ENCODE results near the gene DUSP15.
"Not testable (repeated sequence)": the region's sequence is repeated elsewhere in the genome, so short reads cannot be mapped to it uniquely, and the experiment has no call there.

Gene DUSP15

DNA sequence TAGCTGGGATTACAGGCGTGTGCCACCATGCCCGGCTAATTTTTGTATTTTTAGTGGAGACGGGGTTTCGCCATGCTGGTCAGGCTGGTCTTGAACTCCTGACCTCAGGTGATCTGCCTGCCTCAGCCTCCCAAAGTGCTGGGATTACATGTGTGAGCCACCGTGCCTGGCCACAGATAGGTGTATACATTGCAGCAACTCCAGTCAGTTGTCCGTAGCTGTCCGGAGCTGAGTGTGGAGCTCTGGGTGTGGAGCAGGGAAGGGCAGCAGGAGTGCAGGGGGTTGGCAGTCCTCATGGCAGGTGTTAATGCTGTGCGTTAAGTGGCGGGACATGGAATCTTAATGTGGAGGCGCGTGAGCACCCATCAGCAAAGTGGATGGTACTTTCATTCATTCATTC, 42.3 kb downstream of the DUSP15 start:
- H3K4me3 ChIP-seq (ENCODE audit: low read depth, low read length); DNase-seq (ENCODE audit: low read depth): not testable (repeated sequence)

DNA sequence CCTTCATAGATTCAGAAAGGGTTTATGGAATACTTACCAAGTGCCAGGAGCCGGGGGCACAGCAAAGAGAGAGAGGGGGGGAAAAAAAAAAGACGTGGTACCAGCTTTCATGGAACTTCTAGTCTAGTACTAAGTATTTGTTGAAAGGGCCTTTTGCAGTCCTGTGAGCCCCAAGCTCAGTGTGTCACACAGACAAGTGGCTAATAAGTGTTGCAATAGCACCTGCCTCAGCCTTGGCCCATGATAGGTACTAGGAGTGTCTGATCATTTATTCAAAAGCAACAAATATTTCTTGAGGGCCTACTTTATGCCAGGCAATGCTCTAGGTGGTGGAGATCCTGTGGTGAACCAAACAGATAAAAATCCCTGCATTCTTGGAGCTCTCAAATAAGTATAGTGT, 43.3 kb downstream of the DUSP15 start:
- no peak overlapping the region for H3K4me3 ChIP-seq (ENCODE audit: low read depth, low read length)
- DNase-seq (ENCODE audit: low read depth) = no peak

DNA sequence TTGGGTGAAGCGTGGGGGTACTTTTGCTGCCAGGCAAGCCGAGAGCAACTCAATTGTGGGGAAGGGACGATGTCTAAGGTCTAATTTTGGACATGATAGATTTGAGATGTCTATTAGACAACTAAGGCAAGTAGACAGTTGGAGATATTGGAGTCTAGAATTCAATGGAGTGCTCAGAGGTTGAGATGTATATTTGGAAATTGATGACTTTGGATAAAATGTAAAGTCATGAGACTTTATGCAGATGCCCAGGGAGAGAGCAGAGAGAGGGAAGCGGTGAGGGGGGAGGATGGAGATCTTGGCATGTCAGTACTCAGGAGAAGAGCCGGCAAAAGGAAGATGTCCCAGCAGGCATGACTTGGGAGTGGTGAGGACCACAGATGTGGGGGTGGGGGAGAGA, 44.3 kb downstream of the DUSP15 start:
- H3K4me3 ChIP-seq (ENCODE audit: low read depth, low read length) = no peak overlapping the region

DNA sequence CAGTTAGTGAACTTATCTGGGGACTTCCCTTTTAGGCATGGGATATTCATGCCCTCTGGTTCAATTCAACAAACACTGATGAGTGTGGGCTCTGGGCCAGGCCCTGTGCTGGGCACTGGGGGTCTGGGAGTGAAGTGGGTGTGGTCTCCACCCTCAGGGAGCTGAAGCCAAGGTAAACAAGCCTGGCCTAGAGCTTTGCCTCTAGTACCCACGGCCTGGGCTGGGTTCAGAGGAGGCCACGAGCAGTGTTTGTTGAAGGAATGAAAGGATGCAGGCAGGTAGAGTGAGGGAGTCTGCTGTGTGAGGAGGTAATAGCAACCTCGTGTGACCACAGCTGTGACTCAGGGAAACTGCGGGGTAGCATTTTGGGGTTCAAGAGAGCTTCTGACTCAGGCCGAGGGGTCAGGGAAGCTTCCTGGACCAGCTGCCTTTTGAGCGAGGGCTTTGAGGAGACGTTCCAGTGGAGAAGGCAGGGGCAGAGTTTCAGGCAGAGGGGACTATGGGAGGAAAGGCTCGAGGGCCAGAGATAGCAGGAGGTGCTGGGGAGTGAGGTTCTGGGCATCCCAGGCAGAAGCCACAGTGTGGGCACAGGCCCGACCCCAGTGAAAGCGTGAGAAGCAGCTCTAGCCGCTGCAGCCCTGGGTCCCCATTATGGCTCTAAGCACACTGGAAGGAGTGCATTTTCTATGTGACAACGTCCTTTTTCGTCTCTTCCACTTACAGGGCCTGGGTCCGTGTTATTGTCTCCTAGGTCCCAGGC, 45.6 kb downstream of the DUSP15 start:
- no peak for DNase-seq (ENCODE audit: low read depth)
- H3K4me3 ChIP-seq (ENCODE audit: low read depth, low read length) = no peak overlapping the region

More for the DNA sequence above, 44.3 kb downstream of the DUSP15 start:
- no peak for DNase-seq (ENCODE audit: low read depth)

DNA sequence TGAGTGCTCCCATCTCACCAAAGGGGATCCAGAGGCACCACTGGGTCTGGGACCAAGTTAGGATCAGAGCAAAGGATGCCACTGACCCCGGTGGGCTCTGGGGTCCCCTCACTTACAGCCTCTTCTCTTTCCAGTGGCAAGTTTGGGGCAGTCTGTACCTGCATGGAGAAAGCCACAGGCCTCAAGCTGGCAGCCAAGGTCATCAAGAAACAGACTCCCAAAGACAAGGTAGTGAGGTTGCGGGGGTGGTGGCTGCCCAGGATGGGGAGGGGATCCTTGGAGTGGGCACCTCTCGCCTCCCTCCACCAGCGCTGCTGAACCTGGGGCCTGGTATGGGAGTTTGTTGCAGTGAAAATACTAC, 46.2 kb downstream of the DUSP15 start:
- H3K4me3 ChIP-seq (ENCODE audit: low read depth, low read length) = no peak overlapping the region
- no peak for DNase-seq (ENCODE audit: low read depth)

DNA sequence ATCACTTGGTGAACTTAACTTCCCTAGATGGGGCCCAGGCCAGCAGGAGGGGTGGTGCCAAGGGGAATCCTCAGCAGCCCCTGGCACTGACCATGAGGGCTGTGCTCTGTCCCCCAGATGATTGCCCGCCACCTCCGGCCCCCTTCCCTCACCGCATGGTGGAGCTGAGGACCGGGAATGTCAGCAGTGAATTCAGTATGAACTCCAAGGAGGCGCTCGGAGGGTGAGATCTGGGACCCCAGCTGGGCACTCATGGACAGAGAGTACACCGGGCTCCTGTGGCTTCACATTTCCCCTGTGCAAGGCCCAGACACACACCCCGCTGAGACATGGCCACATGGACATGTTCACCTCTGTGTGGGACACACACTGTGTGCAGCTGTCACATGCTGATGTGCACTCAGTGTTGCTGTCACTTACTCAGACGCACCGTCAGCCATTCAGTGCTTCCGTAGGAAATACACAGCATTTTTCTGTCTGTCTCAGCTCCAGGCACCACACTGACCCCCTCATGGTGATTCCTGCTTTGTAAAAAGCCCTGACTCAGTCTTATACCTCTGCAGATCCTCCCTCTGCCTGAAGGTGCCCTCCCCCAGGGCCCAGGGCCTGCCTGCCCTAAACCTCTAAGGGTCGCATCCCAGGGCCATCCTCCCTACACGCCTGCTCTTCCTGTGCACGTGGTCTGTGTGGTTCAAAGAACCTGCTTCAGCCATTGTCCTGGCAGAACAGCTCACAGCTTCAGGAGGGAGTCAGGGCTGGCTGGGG, 46.8 kb downstream of the DUSP15 start:
- H3K4me3 ChIP-seq (ENCODE audit: low read depth, low read length) = no peak overlapping the region
- no peak for DNase-seq (ENCODE audit: low read depth)

DNA sequence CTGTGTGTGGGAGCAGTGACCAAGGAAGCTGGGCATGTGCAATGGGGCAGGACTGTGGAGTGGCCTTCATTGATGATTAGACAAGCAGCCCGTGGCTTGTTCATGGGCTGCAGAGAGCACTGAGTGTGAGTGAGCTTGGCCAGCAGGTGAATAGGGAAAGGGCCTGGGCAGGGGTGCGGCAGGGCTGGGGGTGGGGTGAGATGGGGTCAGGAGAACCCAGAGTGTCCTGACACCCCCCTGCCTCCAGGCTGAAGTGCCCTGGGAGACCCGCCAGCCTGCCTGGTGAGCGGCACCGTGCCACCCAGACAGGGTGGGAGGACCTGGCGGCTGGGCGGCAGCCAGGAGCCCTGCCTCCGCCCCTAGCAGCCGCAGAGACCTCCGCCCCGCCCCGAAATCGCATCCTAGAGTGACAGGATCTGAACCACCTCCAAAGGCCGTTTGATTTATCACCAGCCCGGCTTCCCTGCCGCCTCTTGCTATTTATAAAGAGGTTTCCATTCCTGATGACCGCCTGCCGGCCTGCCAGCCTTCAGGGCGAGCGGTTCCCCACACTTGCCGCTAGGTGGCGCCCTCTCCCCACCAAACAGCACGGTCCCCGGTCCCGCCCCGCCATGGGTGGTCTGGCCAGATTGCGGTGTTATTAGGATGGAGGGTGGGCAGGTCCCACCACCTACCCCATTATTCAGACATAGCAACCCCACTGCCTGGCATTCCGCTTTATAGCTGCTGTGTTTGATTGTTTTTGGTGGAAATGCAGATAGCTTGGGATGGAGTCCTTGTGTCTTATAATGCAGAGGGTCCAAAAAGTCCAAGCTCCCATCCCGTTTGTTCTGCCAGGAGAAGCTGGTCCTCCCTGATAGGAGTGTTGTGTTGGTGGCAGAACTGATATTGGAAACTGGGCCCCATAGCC, 47.7 kb downstream of the DUSP15 start:
- no peak overlapping the region for H3K4me3 ChIP-seq (ENCODE audit: low read depth, low read length)
- DNase-seq (ENCODE audit: low read depth) = no peak

DNA sequence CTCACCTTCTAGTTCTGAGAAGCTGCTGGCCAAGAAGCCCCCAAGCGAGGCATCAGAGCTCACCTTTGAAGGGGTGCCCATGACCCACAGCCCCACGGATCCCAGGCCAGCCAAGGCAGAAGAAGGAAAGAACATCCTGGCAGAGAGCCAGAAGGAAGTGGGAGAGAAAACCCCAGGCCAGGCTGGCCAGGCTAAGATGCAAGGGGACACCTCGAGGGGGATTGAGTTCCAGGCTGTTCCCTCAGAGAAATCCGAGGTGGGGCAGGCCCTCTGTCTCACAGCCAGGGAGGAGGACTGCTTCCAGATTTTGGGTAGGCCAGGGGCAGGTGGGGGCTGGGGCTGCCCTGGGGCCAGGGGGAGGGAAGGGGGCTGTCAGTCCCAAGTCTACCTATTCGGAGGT, 48.9 kb downstream of the DUSP15 start:
- DNase-seq (ENCODE audit: low read depth) = no peak

DNA sequence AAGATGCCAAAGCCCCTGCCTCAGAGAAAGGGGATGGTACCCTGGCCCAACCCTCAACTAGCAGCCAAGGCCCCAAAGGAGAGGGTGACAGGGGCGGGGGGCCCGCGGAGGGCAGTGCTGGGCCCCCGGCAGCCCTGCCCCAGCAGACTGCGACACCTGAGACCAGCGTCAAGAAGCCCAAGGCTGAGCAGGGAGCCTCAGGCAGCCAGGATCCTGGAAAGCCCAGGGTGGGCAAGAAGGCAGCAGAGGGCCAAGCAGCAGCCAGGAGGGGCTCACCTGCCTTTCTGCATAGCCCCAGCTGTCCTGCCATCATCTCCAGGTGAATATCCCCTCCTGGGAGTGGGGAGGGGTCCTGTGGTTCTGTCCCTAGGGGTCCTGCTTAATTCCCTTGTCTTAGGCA, 50.1 kb downstream of the DUSP15 start:
- no peak overlapping the region for H3K4me3 ChIP-seq (ENCODE audit: low read depth, low read length)
- DNase-seq (ENCODE audit: low read depth) = no peak

More for the DNA sequence above, 48.9 kb downstream of the DUSP15 start:
- H3K4me3 ChIP-seq (ENCODE audit: low read depth, low read length) = no peak overlapping the region

DNA sequence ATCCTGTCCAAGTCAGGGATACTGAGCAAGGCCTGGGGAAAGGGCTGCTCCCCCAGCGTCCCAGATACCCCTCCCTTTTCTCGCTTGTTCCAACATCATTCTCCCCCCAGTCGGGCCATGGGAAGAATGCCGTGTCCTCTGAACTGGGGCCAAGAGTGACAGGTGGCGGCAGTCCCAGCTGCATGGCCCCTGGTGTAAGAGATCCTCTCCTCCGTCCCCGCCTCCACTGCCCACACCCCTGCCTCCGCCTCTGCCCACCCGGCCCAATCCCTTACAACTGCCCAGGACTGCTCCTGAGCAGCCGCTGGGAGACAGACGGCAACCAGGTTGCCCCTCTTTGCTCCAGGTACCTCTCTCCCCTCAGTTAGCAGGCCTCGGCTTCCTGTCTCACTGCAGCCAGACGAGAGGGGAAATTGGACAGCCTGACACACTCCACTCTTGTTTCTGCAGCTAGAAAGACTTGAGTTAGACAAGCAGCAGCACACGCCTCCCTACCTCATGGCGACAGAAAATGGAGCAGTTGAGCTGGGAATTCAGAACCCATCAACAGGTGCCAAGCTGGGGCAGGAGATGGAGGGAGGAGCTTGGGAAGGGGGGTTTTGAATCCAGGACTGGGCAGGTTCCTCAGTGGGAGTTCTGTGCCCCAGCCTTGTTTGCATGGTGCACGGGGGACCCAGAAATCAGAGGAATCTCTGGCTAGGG, 51.1 kb downstream of the DUSP15 start, which contains the start of gene MYLK2:
TSS of gene MYLK2 (plus strand) at position 274 of the 702 bp plus-strand sequence. CDS start at position 499, 225 bp downstream.
- no peak for DNase-seq (ENCODE audit: low read depth)
- H3K4me3 ChIP-seq (ENCODE audit: low read depth, low read length) = no peak within 1 kb of the TSS

DNA sequence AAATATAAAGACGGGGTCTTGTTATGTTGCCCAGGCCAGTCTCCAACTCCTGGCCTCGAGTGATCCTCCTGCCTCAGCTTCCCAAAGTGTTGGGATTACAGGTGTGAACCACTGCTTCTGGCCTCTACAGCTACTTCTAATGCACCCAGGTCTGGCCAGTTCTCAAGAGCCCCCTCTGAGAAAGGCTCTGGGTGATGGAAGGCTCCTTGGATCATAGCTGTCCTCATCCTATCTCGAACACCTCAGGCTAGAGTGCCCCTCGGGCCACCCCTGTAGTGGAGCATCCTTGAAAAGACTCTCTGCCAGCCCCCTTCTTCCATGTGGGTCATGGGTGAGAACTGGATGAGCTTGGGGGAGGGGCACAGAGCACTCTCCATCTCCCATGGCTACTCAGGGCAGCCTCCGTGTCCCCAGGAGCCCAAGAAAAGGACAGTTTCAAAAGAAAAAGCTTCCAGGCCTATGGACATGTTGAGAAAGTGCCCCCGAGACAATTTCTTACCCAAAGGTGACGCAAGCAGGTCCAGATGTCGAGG, 51.9 kb downstream of the DUSP15 start:
- H3K4me3 ChIP-seq (ENCODE audit: low read depth, low read length) = no peak overlapping the region
- no peak for DNase-seq (ENCODE audit: low read depth)

DNA sequence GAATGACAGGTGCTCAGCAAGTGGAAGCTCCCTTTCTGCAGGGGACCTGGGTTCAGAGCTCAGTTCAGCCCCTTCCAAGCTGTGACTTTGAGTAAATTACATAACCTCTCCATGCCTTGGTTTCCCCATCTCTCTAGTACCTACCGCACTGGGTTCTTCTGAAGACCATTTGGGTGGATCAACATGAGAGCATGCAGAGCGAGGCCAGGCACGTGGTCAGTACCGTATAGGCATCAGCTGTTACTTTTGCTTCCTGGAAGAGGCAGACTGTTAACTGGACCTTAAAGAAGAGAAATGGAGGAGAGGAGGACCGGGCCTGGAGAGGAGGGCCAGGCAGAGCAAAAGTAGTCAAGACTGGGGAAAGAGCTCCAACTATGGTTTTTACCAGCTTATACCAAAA, 52.9 kb downstream of the DUSP15 start:
- no peak overlapping the region for H3K4me3 ChIP-seq (ENCODE audit: low read depth, low read length)
- no peak for DNase-seq (ENCODE audit: low read depth)

DNA sequence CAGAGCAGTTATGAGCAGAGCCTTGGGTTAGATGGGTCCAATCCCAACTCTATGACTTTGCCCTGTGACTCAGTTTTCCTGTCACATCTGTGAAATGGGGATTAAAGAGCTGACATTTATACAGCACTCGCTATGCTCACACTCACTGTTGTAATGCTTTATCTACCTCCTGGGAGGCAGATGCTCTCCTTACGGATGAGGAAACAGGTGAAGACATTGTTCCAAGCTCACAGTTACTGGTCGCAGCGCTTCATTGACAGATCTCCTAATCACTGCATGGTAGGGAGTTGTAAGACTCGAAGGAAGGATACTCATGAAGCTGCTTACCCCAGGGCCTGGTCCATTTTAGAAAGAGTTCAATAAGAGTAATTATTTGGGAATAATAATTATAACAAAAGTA, 54.1 kb downstream of the DUSP15 start:
- no peak overlapping the region for H3K4me3 ChIP-seq (ENCODE audit: low read depth, low read length)
- no peak for DNase-seq (ENCODE audit: low read depth)

DNA sequence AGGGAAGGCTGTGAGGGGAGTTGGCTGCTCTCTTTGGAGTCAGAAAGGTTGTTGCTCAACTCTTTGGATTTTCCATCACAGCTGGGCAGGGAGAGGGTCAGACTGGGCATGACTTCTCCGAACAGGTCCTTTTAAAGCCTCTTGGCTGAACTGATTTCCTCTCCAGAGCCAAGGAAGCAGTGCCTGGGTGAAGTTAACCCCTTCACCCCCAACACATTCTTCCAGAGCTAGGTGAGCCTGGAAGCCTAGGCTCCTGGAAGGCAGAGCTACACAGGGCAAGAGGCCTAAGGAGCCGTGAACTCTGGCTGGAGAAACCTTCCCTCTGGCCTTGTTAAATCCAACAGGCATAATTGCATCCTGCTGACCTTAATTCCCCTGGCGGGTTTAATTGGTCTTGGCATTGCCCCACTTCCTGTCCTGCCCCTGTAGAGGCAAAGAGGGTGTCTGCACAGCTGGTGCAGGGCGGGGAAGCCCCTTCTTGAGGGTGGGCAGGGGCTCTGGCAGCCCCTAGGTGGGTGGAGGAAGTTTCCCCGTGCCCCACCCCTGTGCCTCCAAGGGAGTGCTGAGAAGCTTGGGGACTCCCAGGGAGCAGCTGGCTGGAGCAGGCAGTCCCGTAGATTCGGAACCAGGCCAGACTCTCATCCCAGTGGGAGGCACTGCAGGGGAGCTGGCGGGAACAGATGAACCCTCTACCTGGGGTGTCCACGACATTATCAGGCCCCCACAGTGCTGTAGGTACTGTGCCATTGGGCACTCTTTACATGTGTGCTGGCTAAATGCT, 54.7 kb downstream of the DUSP15 start:
- H3K4me3 ChIP-seq (ENCODE audit: low read depth, low read length) = no peak overlapping the region
- DNase-seq (ENCODE audit: low read depth) = no peak

DNA sequence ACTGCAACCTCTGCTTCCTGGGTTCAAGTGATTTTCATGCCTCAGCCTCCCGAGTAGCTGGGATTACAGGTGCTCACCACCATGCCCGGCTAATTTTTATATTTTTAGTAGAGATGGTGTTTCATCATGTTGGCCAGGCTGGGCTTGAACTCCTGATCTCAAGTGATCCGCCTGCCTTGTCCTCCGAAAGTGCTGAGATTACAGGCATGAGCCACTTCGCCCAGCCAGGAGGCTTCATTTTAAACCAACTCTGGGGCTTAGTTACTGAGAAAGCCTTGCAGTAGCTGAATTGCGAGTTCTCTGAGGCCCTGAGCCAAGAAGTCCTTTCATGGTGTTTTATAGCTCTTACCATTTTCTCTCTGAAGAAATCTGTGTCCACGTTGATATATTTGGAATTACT, 56.2 kb downstream of the DUSP15 start:
- not testable (repeated sequence) for H3K4me3 ChIP-seq (ENCODE audit: low read depth, low read length); DNase-seq (ENCODE audit: low read depth)

DNA sequence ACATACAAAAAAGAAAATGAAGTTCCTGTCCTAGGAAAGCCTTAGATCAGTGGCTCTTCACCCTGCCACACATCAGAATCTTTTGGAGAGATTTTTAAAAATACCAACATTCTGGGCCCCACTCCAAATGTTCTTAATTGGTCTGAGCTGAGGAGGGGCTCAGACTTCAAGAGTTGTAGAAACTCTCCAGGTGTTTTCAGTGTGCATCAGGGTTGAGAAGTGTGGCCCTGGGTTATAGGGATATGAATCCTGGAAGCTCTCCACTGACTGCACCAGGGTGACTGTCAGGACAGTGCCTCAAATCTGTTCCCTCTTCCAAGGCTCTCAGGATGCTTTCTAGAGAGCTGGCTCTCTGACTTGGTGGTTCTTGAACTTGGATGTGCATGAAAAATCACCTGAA, 56.7 kb downstream of the DUSP15 start:
- H3K4me3 ChIP-seq (ENCODE audit: low read depth, low read length) = no peak overlapping the region
- no peak for DNase-seq (ENCODE audit: low read depth)

DNA sequence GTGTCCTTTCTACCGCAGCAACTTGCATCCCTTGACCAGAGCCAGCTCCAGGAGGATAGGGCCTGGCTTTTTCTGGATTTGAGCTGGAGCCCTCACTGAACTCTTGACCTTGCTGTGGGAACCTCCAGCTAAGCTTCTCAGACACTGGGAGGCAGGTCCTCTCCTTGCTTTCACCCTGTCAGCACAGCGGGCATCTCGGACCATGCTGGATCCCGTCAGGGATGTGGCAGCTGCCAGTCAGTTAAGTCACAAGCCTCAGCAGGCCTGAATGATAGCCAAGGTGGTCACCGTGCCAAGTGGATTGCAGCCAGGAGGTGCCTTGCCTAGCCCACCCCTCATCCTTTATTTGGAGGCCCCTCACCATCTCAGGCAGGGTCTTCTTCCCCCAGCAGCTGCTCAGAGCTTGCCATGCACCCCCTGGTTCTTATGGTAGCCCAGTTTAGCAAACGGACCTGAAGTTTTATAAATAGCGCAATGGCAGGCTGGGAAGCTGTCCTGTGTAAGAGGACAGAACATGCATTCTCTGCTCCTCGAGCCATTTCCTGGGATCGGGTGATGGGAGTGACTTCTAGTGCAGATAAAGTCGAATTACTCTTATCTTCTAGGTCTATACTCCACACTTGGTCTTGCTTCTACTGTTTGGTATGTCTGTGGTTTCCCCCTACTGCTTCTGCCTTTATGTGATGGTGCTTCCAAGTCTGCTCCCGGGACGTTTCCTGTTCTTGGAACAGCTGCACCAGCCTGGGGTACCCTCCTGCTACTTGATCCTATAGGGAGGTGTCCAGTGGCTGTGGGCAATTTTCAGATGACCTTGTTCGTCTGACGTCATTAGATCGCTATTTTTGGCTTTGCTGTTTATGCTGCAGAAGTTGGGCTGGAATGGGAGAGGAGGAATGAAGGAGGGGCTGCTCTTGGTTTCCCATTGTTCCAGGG, 58.3 kb downstream of the DUSP15 start:
- peak; percentile 71 for DNase-seq (ENCODE audit: low read depth)
- H3K4me3 ChIP-seq (ENCODE audit: low read depth, low read length) = no peak overlapping the region
